T-cell (primary cell): Measurements from ENCODE around the gene AIP. TPM values are rescaled to one million over a fixed set of nuclear protein-coding genes. Genes with fewer than 3 reads are reported as not detected.
A peak's percentile ranks its signal among the peaks of the same experiment; 100 is the strongest.

Experiments
- ATAC-seq, 4 experiments: fragments of 200-7000 bp in 3 of 4; fragments of 150-1000 bp in 1 of 4; cut with Tn5 transposase; replicated peaks in 1 of 4; 1 replicate in 3 of 4; 2 replicates in 1 of 4; pipeline ENCODE4 v1.10.0; 2021; ENCODE audit warnings: moderate library complexity in 3 of 4, mild to moderate bottlenecking in 2 of 4, moderate number of reproducible peaks in 1 of 4
- CTCF ChIA-PET, 2 donors: fragments of 300-600 bp; sonication (Branson Sonifier 250); formaldehyde crosslinking; loops; one replicate each; lab custom pipeline; 2022; ENCODE audit warnings: antibody characterized with exemption in 2 of 2; lab: Charles Lee
- POLR2A ChIA-PET, 2 donors: fragments of 300-600 bp; sonication (Branson Sonifier 250); formaldehyde crosslinking; loops; one replicate each; lab custom pipeline; 2022; ENCODE audit warnings: antibody characterized with exemption in 2 of 2; lab: Charles Lee
- DNase-seq, 35 experiments: peaks; one replicate each; pipeline versions ENCODE4 v3.0.0 to v3.0.0-alpha.2; 2013 to 2023
- H3K27ac ChIP-seq: one replicate; pipeline ENCODE4 v1.5.1; 2013; ENCODE audit warnings: low read length
- H3K27me3 ChIP-seq, 2 experiments: replicated peaks in 1 of 2; 1 replicate in 1 of 2; 2 replicates in 1 of 2; pipeline versions ENCODE4 v1.6.1 to v1.7.0; 2013; ENCODE audit warnings: low read length in 1 of 2, mixed read lengths in 1 of 2; ENCODE audit not compliant: control insufficient read depth in 2 of 2, insufficient read depth in 2 of 2; ENCODE audit errors: extremely low read depth in 1 of 2
- H3K36me3 ChIP-seq, 2 donors: 1 replicate in 1 of 2; 2 replicates in 1 of 2; pipeline versions ENCODE4 v1.6.1 to v1.7.0; 2013; ENCODE audit warnings: low read length in 1 of 2; ENCODE audit not compliant: control insufficient read depth in 2 of 2, insufficient read depth in 1 of 2; ENCODE audit errors: extremely low read depth in 1 of 2
- H3K4me1 ChIP-seq, 2 experiments: 1 replicate in 1 of 2; 2 replicates in 1 of 2; pipeline versions ENCODE4 v1.6.1 to v1.7.0; 2013; ENCODE audit warnings: low read length in 2 of 2, mixed read lengths in 1 of 2; ENCODE audit not compliant: insufficient read depth in 2 of 2, control insufficient read depth in 1 of 2; ENCODE audit errors: extremely low read depth in 1 of 2
- H3K4me3 ChIP-seq, 2 donors: 1 replicate in 1 of 2; 2 replicates in 1 of 2; pipeline versions ENCODE4 v1.5.1 to v1.7.0; 2013; ENCODE audit warnings: mild to moderate bottlenecking in 2 of 2, low read length in 1 of 2, moderate library complexity in 1 of 2; ENCODE audit not compliant: control insufficient read depth in 1 of 2; ENCODE audit errors: extremely low read depth in 1 of 2
- H3K9me3 ChIP-seq: 2 replicates; pipeline ENCODE4 v1.7.0; 2013
- H3K27ac Mint-ChIP-seq, 2 donors: one replicate each; pipeline ENCODE4 v1.8.0; 2020 to 2021; ENCODE audit warnings: mild to moderate bottlenecking in 2 of 2, mixed read lengths in 2 of 2
- H3K27me3 Mint-ChIP-seq, 2 donors: one replicate each; pipeline ENCODE4 v1.8.0; 2021 to 2022; ENCODE audit warnings: mixed read lengths in 2 of 2
- H3K36me3 Mint-ChIP-seq: one replicate; pipeline ENCODE4 v1.8.0; 2021; ENCODE audit warnings: mixed read lengths
- H3K4me1 Mint-ChIP-seq, 3 donors: one replicate each; pipeline ENCODE4 v1.8.0; 2020 to 2022; ENCODE audit warnings: mixed read lengths in 3 of 3, mild to moderate bottlenecking in 1 of 3
- H3K4me3 Mint-ChIP-seq, 3 donors: one replicate each; pipeline ENCODE4 v1.8.0; 2020 to 2022; ENCODE audit warnings: mild to moderate bottlenecking in 3 of 3, mixed read lengths in 3 of 3, moderate library complexity in 3 of 3
- H3K9me3 Mint-ChIP-seq, 3 donors: one replicate each; pipeline ENCODE4 v1.8.0; 2020 to 2022; ENCODE audit warnings: mixed read lengths in 3 of 3
- WGBS: methylation state at CpG from one replicate; pipeline ENCODE4 v1.1.5; 2013; ENCODE audit warnings: missing lambda C conversion rate; ENCODE audit not compliant: insufficient coverage; 5-methylcytosine and 5-hydroxymethylcytosine counted together
- total RNA-seq, 35 experiments: library from RNA in 6 of 35; stranded (reverse) in 6 of 35; fragments of 120-200 nt in 1 of 35; gene quantifications; one replicate each; pipeline versions ENCODE4 v1.2.1 to v1.2.4 and lab custom pipeline; 2013 to 2026

AIP gene
- total RNA-seq, 5 donors from 2014 or later (not counting 1 experiment from before 2014, with no cell fraction given), result 114 to 168 (median 154) TPM

GRCh38 chr11:67466962-67467771 is 15.7 kb upstream of the AIP start:
- POLR2A ChIA-PET, result interaction anchor here (0.6 kb wide), 2 partner anchors 20 to 63 kb away, joined by 6 to 7 read pairs; partner anchors contain the start of gene TBC1D10C (in 1 of the 2)
- H3K4me1 ChIP-seq, result peaks cover 11 to 63% of the 10 kb centered on the region in 2 experiments
- peaks cover 4 to 7% of the 10 kb centered on the region in 2 donors for H3K36me3 ChIP-seq
- Mint-ChIP-seq H3K27me3 (no peaks in the 10 kb centered on the region), H3K27ac (peak overlapping the region; percentile 89 to 93), H3K36me3 (no peaks in the 10 kb centered on the region), H3K4me1 (peaks cover 32 to 46% (median 36%) of the 10 kb centered on the region in 3 donors), H3K9me3 (no peaks in the 10 kb centered on the region), H3K4me3 (peak overlapping the region; percentile 83 to 88 (median 87))
- CTCF ChIA-PET, result interaction anchor here in 1 of 2 donors (1.5 kb wide), 1 partner anchor 30 kb away, joined by 7 read pairs; the partner anchor contains the start of gene PTPRCAP
- H3K9me3 ChIP-seq, result no peaks in the 10 kb centered on the region
- no peak overlapping the region for H3K4me3 ChIP-seq
- no peak overlapping the region for H3K27ac ChIP-seq
- no peaks in the 10 kb centered on the region for H3K27me3 ChIP-seq
- DNase-seq (no peak), ATAC-seq (no peak)
- 92% methylated on average over 8 of the region's 11 CpGs for WGBS

DNA sequence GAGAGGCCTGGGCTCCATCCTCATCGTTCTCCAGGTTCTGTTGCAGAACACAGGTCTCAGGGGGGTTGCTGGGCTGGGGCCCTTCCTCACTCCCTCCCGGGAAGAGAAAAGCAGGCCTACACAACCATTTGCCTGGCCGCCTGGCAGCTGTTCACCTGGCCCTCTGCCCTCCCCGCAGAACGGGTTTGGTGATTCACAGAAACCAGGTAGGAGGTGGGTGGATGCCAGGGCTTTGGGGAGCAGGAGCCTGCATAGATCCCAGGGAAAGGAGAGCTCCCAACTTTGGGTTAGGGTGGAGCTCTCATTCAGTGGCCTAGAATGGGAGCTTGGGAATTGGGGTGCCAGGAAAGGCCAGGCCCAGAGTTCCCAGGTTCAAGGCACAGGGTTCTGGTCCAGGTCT is 14.8 kb upstream of the AIP start:
- CTCF ChIA-PET, result interaction anchor here in 1 of 2 donors (0.5 to 1.5 kb wide), 3 partner anchors 14 to 66 kb away, joined by 3 to 10 read pairs (median 7); partner anchors contain the start of genes PPP1CA and PTPRCAP
- H3K27ac ChIP-seq, result peak overlapping the region; percentile 56
- peaks cover 11 to 63% of the 10 kb centered on the region in 2 experiments for H3K4me1 ChIP-seq
- DNase-seq (no peak), ATAC-seq (no peak)
- POLR2A ChIA-PET, result interaction anchor here (0.6 to 1.3 kb wide), 2 partner anchors 27 to 31 kb away, joined by 3 to 4 read pairs; no protein-coding TSS in a partner anchor
- Mint-ChIP-seq H3K36me3 (no peaks in the 10 kb centered on the region), H3K27ac (peak overlapping the region; percentile 89 to 93), H3K4me1 (peaks cover 32 to 44% (median 36%) of the 10 kb centered on the region in 3 donors), H3K27me3 (no peaks in the 10 kb centered on the region), H3K4me3 (peak overlapping the region; percentile 83 to 88 (median 87)), H3K9me3 (no peaks in the 10 kb centered on the region)
- peak overlapping the region; percentile 80 to 84 for H3K4me3 ChIP-seq
- WGBS, result 50% methylated on average over 3 of the region's 5 CpGs
- no peaks in the 10 kb centered on the region for H3K9me3 ChIP-seq
- peaks cover 4 to 7% of the 10 kb centered on the region in 2 donors for H3K36me3 ChIP-seq
- H3K27me3 ChIP-seq, result no peaks in the 10 kb centered on the region

GRCh38 chr11:67468456-67468758 is 14.4 kb upstream of the AIP start:
- CTCF ChIA-PET, result interaction anchor here in 1 of 2 donors (0.5 to 1.5 kb wide), 3 partner anchors 13 to 67 kb away, joined by 3 to 10 read pairs (median 7); partner anchors contain the start of genes PPP1CA and PTPRCAP
- peak overlapping the region; percentile 83 to 88 (median 87) for H3K4me3 Mint-ChIP-seq
- Histone ChIP-seq H3K4me1 (peaks cover 11 to 61% of the 10 kb centered on the region in 2 experiments), H3K27me3 (no peaks in the 10 kb centered on the region), H3K36me3 (peaks cover 4 to 7% of the 10 kb centered on the region in 2 donors), H3K9me3 (no peaks in the 10 kb centered on the region), H3K4me3 (peak overlapping the region; percentile 80 to 84), H3K27ac (peak overlapping the region; percentile 56)
- DNase-seq, result peak in 2 of 35 experiments; percentile 16 to 34
- H3K9me3 Mint-ChIP-seq, result no peaks in the 10 kb centered on the region
- peak in 2 of 4 experiments; percentile 4 to 6 for ATAC-seq
- H3K36me3 Mint-ChIP-seq, result no peaks in the 10 kb centered on the region
- 12% methylated on average over 6 of the region's 6 CpGs for WGBS
- H3K27ac Mint-ChIP-seq, result peak overlapping the region; percentile 89 to 93
- POLR2A ChIA-PET, result interaction anchor here (0.6 to 1.3 kb wide), 3 partner anchors 28 to 145 kb away, joined by 3 to 4 read pairs (median 3); no protein-coding TSS in a partner anchor
- no peaks in the 10 kb centered on the region for H3K27me3 Mint-ChIP-seq
- H3K4me1 Mint-ChIP-seq, result peaks cover 32 to 44% (median 36%) of the 10 kb centered on the region in 3 donors

DNA sequence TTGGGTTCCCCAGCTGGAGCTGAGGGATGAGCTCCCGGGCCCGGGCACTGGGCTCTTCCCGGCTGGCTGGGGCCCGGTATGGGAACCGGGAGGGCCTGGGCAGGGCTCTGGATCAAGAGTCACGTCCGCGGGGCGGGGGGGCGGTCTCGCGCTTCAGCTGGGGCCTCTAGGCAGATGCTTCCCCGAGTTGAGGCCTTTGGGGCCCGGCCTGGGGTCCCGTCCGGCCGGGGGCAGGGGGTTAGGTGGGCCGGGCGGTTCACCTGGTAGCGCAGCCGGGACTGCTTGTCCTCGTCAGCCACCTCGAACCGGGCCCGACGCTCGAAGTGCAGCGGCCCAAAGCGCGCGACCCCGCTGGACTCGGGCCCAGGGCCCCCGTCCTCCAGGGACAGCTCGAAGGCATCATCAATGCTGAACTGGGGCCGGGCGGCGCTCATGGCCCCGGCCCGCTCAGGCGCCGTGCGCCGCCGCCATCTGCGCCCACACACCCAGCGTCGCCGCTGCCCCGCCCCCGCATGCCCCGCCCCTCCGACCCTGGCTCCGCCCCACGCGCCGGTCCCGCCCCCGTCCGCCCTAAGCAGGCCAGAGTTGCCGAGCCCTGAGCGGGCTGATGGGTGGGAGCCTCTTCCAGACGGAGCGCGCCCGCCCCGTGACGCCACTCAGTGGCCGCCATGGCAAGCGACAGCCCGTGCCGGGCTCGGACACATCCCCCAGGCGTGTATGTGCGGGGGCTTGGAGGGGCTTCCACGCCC is 13.9 kb upstream of the AIP start, which contains the start of gene TMEM134:
Gene TMEM134, minus strand, starts transcription at position 493 of the 749 bp plus-strand sequence. Its CDS starts 59 bp downstream, at position 434.
- Mint-ChIP-seq H3K36me3 (no peaks in the 10 kb centered on the region), H3K27ac (peak within 1 kb of the TSS; percentile 89 to 93), H3K9me3 (no peaks in the 10 kb centered on the region), H3K4me1 (peaks cover 32 to 44% (median 36%) of the 10 kb centered on the region in 3 donors), H3K27me3 (no peaks in the 10 kb centered on the region), H3K4me3 (peak within 1 kb of the TSS; percentile 83 to 88 (median 87))
- Histone ChIP-seq H3K4me1 (peaks cover 11 to 55% of the 10 kb centered on the region in 2 experiments), H3K9me3 (no peaks in the 10 kb centered on the region), H3K4me3 (peak within 1 kb of the TSS; percentile 80 to 84), H3K27me3 (no peaks in the 10 kb centered on the region), H3K27ac (peak within 1 kb of the TSS; percentile 67), H3K36me3 (peaks cover 4 to 7% of the 10 kb centered on the region in 2 donors)
- CTCF ChIA-PET, result interaction anchor here in 1 of 2 donors (0.7 to 1.5 kb wide), 3 partner anchors 32 to 85 kb away, joined by 4 to 10 read pairs (median 7); partner anchors contain the start of genes PPP1CA and PTPRCAP
- DNase-seq, result peak; percentile 81 to 95 (median 88)
- peak; percentile 73 to 79 (median 78) for ATAC-seq
- WGBS, result under 1% methylated on average over 76 of the region's 76 CpGs
- POLR2A ChIA-PET, result interaction anchor here (0.6 to 1.3 kb wide), 2 partner anchors 32 to 146 kb away, joined by 3 to 4 read pairs; no protein-coding TSS in a partner anchor

- peak overlapping the region; percentile 85 to 91 for H3K27ac Mint-ChIP-seq
- no peaks in the 10 kb centered on the region for H3K27me3 Mint-ChIP-seq
- H3K4me1 Mint-ChIP-seq, result peaks cover 29 to 40% (median 31%) of the 10 kb centered on the region in 3 donors
- no peaks in the 10 kb centered on the region for H3K9me3 Mint-ChIP-seq
- Histone ChIP-seq H3K9me3 (no peaks in the 10 kb centered on the region), H3K4me1 (peaks cover 8 to 50% of the 10 kb centered on the region in 2 experiments), H3K27me3 (no peaks in the 10 kb centered on the region), H3K27ac (peak overlapping the region; percentile 67), H3K36me3 (peaks cover 4 to 7% of the 10 kb centered on the region in 2 donors), H3K4me3 (peak overlapping the region; percentile 56 to 72)
- no peak for DNase-seq
- ChIA-PET CTCF (interaction anchor here in 1 of 2 donors (0.7 kb wide), 1 partner anchor 85 kb away, joined by 4 read pairs; no protein-coding TSS in a partner anchor), POLR2A (no interaction called here)
- peak overlapping the region; percentile 74 to 88 (median 87) for H3K4me3 Mint-ChIP-seq
- WGBS, result 20% methylated on average over 9 of the region's 9 CpGs
- ATAC-seq, result no peak
- no peaks in the 10 kb centered on the region for H3K36me3 Mint-ChIP-seq
Observed at GRCh38 chr11:67469508-67469811, 13.4 kb upstream of the AIP start.
